ENCODE measurements around the gene AGMAT. TPM values are rescaled to one million over a fixed set of nuclear protein-coding genes. Genes with fewer than 3 reads are reported as not detected.

The AGMAT gene
- total and polyA plus RNA-seq, 2 of the 8 experiments (the other 6 are each of a cell fraction or from before 2014, with no cell fraction given), result 3.7 to 5.8 TPM

GRCh38 chr1:15603050-15603965, 18.5 kb upstream of the AGMAT start (continued):
- TF ChIP-seq CTCF (IDR thresholded peaks at IDR 0.05; ENCODE audit: control extremely low read depth in 1 of 3, insufficient read depth in 1 of 3, low read depth in 1 of 3, low read length in 3 of 3) (no peak), SAP30 (IDR thresholded peaks at IDR 0.05; ENCODE audit: insufficient read depth, insufficient replicate concordance, low read length) (no peak), GABPA (IDR thresholded peaks at IDR 0.05; ENCODE audit: borderline replicate concordance, insufficient read depth, low read length) (no peak), KDM4A (IDR thresholded peaks at IDR 0.05; ENCODE audit: low read depth, low read length, severe bottlenecking) (peak; percentile 77), CEBPB (IDR thresholded peaks at IDR 0.05; ENCODE audit: low read depth, low read length) (no peak), SRF (IDR thresholded peaks at IDR 0.05; ENCODE audit: low read depth, low read length) (no peak), CBX8 (IDR thresholded peaks at IDR 0.05; ENCODE audit: borderline replicate concordance, low read depth, low read length) (no peak), MAX (IDR thresholded peaks at IDR 0.05) (peak; percentile 100)
